HG03108 (cell line): ENCODE data around the gene GPN3.
"Not testable (repeated sequence)": the region's sequence is repeated elsewhere in the genome, so short reads cannot be mapped to it uniquely, and the experiment has no call there.

Experiments
- ATAC-seq: cut with Tn5 transposase; IDR thresholded peaks from one replicate; pipeline ENCODE4 v1.9.1; 2021; ENCODE audit warnings: moderate library complexity; ENCODE audit not compliant: unreplicated experiment

GPN3 gene

GRCh38 chr12:110468214-110469048 is at the start of gene GPN3, which contains the start of gene FAM216A:
TSS of gene GPN3 (minus strand) at chr12:110468257. CDS start at chr12:110468203, 54 bp downstream.
TSS of gene FAM216A (plus strand) at chr12:110468845. CDS start at chr12:110468876, 31 bp downstream.
- peak; percentile 66 for ATAC-seq

- no peak for ATAC-seq
Measured at GRCh38 chr12:110516995-110517394, 48.9 kb upstream of the GPN3 start.

GRCh38 chr12:110514363-110514762 is 46.3 kb upstream of the GPN3 start:
- no peak for ATAC-seq

- ATAC-seq = no peak
Measured at GRCh38 chr12:110513842-110514241, 45.8 kb upstream of the GPN3 start.

- no peak for ATAC-seq
Measured at GRCh38 chr12:110508071-110508586, 40.1 kb upstream of the GPN3 start.

- ATAC-seq = no peak
Measured at GRCh38 chr12:110505332-110505731, 37.3 kb upstream of the GPN3 start.

GRCh38 chr12:110503432-110503831 is 35.4 kb upstream of the GPN3 start:
- ATAC-seq = no peak

- peak; percentile 93 for ATAC-seq
Measured at GRCh38 chr12:110501752-110502738, 34.0 kb upstream of the GPN3 start, which contains the start of the genes RAD9B and VPS29. TSS of gene RAD9B (plus strand) at chr12:110502331. CDS start at chr12:110502338, 7 bp downstream. TSS of gene VPS29 (minus strand) at chr12:110502111. CDS start at chr12:110502051, 60 bp downstream.

GRCh38 chr12:110501399-110501751 is 33.3 kb upstream of the GPN3 start:
- peak; percentile 3 for ATAC-seq

- ATAC-seq = no peak
Measured at GRCh38 chr12:110498984-110499706, 31.1 kb upstream of the GPN3 start.

GRCh38 chr12:110475426-110475825 is 7.4 kb upstream of the GPN3 start:
- ATAC-seq = no peak

GRCh38 chr12:110467847-110468213 is 227 bp downstream of the GPN3 start:
- ATAC-seq = no peak

GRCh38 chr12:110466791-110467190 is 1.3 kb downstream of the GPN3 start:
- ATAC-seq = no peak

GRCh38 chr12:110465765-110466164 is 2.3 kb downstream of the GPN3 start:
- not testable (repeated sequence) for ATAC-seq

- ATAC-seq = no peak
Measured at GRCh38 chr12:110465024-110465423, 3.0 kb downstream of the GPN3 start.

GRCh38 chr12:110461189-110461588 is 6.9 kb downstream of the GPN3 start:
- not testable (repeated sequence) for ATAC-seq

- ATAC-seq = no peak
Measured at GRCh38 chr12:110458756-110459155, 9.3 kb downstream of the GPN3 start.

- no peak for ATAC-seq
Measured at GRCh38 chr12:110453569-110454296, 14.3 kb downstream of the GPN3 start.

GRCh38 chr12:110451263-110451662 is 16.8 kb downstream of the GPN3 start:
- ATAC-seq = no peak
